Non-pigmented ciliary epithelial cell (primary cell): ENCODE measurements around the gene CELF2.
"Not testable (repeated sequence)": the region's sequence is repeated elsewhere in the genome, so short reads cannot be mapped to it uniquely, and the experiment has no call there.

ENCODE experiments used
- DNase-seq: peaks from one replicate; pipeline ENCODE4 v3.0.0-alpha.2; 2010; ENCODE audit warnings: low read depth

CELF2 gene

DNA sequence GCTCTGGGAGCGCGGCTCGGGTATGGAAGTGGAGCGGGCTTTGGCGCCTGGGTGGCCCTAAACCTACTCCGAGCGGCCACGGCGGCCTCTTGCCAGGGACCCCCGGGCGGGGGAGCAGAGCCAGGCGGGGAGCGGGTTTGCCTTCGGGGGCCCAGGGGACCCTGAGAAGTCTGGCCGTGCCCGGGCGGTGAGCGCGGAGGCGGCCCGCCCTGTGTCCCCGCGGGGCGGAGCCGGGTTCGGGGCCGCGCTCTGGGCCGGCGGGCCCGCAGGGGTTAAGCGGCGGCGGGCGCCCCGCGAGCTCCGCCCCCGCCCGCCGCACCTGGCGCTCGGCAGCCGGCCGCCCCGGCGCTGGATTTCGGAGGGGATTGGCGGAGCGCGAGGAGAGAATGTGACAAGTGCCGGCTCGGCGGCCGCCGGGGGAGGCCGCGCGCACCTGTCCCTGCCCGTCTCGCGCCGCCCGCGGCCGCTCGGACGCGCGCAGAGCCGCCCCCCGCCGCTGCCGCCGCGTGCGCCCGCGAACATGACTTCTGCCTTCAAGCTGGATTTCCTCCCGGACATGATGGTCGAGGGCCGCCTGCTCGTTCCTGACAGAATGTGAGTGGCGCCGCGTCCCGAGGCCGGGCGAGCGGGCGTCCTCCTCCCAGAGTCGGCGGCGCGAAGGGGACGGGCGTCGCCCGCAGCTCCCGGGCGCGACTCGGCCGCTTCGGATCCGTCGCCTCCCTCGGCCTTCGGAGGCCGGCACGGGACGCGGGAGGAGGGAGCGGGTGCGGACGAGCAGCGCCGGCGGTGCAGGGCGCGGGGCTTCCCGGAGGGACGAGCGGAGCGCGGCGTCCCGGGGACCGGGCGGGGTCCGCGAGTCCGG, at the start of gene CELF2:
CELF2 (plus strand) TSS at position 303 of the 862 bp plus-strand sequence; CDS start at position 521, 218 bp downstream.
- no peak for DNase-seq

DNA sequence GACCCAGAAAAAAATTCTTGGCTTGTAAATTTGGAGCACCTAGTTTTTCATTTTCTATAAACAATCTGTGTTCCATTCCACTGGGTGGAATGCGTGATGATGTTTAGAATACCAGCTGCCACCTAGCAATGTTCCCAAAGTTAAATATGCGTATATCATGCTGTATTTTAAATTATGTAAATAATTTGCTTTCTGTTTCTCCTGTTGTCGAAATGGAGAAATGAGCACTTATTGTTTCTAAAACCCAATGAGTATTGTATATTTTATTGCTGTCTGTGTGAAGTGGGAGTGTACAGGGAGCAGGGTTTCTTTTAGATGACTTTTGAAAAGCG, 49.4 kb upstream of the CELF2 start:
- DNase-seq = no peak

DNA sequence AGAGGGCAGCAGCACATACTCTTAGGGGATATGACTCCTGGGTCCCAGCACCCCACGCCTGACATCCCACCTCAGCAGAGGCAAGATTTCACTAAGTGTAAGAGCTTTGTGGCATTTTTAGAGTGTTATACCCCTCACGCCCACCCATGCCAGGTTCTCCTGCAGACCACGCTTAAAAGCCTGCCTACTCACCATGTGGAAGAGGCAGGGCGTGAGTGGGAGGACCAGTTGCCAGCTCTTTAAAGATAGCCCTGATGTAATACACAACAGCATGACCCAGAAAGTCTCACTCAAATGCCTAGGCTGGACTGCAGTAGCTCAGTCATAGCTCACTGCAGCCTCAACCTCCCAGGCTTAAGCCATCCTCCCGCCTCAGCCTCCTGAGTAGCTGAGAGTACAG, 44.4 kb upstream of the CELF2 start:
- DNase-seq = no peak

- DNase-seq = no peak
Measured at GRCh38 chr10:10975647-10976046, 42.0 kb upstream of the CELF2 start.

- no peak for DNase-seq
Measured at GRCh38 chr10:10976652-10977051, 41.0 kb upstream of the CELF2 start.

DNA sequence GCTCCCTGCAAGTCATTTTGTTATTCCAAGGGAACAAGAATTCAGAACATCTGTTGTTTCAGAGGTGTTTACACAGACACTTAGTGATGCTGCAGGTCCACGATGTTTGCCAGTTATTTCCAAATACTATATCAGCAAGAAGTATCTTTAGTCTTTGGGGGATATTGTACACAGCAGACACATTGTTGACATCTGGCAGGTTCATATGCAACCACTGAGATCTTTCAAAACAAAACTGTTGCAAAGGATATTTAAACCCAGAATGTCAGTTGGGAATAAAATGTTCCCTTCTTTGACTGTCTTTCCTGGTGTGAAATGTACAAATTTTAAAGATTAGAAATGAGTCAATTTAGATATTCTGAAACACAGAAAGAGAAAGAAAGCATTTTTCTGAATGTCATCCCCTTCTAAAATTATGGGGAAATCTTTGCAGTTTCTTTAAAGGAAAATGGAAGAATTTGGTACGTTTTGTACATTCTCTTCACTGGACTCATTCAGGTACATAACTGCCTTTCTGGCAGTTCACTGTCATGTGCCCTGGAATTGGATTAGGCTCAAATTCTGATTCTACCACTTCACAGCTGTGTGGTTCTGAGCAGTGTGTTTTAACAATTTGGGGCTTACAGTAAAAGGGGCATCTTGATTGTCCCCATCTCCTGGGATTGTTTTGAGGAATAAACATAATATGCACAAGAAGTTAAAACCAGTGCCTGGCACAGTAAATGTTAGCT, 40.3 kb upstream of the CELF2 start:
- no peak for DNase-seq

DNA sequence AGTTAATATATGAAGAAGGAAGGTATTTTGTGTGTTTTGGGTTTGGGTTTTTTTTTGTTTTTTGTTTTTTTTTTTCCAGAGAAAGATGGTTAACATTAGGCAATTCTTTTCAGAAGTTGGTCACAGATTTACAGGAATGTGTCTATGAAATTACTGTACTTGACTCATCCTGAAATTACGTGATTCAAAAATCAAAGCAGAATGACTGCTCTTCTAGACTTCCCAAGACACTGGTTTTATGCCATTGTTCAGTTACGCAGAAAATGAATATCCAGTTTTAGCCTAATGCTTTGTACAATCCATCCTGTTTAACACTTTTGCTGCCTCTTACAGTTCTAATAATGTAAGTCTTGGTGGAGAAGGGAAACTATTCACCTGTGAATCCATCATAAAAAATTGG, 39.7 kb upstream of the CELF2 start:
- no peak for DNase-seq

GRCh38 chr10:10985361-10985760, 32.3 kb upstream of the CELF2 start:
- no peak for DNase-seq

DNA sequence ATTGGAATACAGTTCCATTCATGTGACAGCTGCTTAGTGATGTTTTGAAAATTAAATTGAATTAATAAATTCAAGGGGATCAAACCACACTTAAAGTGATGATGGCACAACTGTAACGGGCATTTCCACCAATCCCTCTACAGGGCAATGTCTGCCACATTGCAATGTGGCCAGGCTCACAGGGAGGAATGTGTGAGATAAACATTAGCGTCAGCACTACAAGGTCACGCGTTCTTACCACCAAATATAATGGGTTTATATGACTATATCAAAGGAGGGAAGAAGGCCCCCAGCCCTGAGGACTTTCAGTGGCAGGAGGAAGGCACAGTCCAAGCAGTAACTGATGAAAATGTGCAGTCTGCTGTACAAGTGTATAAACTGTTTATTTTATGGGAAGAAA, 31.1 kb upstream of the CELF2 start:
- no peak for DNase-seq

DNA sequence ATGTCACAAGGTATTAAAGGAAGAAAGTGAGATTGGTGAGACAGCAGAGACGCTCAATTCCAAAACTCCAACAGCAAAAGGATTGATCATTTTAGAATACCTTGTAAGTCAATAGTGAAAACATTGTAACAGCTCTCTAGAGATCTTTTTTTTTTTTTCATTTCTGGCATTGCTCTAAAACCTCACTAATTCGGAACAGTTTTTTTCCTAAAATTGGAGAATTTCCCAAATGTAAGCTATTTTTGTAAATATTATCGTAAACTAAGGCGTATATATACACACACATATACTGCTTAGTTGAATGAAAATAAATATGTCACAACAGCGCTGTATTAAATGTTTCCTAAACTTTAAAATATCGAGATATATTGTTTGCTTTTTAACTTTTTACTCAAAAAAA, 30.6 kb upstream of the CELF2 start:
- no peak for DNase-seq

DNA sequence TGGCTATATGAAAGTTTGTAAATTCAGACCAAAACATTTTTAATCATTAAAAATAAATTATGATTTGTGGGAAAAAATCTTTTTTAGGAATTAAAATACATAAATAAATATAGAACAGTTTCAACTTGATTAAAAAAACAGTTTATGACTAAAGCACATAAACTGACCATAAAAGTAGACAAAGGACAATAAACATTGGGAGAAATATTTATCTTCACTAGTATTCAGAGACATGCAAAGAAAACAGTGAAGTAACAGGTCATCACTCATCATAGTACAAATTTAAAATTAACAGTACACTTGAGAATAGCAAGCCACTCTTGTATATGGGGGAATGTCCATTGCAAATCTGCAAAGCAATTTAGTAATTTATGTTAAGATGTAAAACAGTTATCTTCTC, 28.0 kb upstream of the CELF2 start:
- DNase-seq = no peak

GRCh38 chr10:10991144-10991543, 26.5 kb upstream of the CELF2 start:
- DNase-seq = no peak

DNA sequence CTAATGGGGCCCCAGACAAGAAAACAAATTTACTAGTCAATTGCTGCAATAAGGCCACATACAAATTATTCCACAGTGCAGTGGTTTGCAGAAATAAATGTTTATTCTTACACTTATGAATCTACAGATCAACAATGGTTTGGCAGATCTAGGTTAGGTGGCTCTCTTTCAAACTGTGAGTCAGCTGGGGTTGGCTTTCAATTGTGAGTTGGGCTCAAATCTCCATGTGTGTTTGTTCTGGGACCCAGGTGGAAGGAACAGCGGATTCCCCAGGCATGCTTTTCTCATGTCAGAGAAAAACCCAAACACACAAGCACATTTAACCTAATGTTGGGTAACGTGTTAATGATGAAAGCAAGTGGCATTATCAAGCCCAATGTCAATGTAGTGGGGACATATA, 25.6 kb upstream of the CELF2 start:
- DNase-seq = no peak

DNA sequence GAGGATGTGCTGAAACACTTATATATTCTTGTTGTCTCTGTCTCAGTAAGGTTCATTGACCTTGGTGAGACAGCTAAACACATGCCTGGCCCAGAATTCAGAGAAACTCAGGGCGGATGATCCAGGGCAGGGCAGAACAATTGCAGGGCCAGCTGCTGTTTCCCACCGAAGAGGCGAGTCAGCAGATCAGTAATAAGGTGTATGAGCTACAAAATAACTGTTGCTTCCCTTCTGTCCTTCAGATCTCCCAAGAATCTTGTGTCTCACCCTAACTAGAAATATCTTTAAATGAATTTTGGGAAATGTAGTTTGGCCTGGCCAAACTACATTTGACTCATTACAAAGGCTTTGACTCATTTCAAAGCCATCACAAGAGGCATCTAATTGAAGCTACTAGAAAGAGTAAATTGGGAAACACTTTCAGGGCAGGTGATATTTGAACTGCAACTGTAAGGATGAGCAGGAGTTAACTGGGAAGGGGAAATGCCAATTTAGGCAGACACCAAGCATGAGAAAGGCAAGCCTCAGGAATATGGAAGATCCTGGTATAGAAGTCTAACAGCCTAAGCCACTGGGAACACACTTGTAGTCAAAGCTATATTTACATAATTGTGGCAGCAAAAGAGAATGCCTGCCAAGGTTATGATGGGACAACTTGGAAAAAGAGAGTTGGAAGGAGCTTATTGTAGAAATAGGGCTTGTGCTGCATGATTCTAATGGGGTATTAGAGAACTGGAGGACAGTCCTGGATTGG, 24.5 kb upstream of the CELF2 start:
- no peak for DNase-seq

- DNase-seq = no peak
Measured at GRCh38 chr10:10993785-10994184, 23.9 kb upstream of the CELF2 start.

GRCh38 chr10:10994360-10994759, 23.3 kb upstream of the CELF2 start:
- DNase-seq = no peak

DNA sequence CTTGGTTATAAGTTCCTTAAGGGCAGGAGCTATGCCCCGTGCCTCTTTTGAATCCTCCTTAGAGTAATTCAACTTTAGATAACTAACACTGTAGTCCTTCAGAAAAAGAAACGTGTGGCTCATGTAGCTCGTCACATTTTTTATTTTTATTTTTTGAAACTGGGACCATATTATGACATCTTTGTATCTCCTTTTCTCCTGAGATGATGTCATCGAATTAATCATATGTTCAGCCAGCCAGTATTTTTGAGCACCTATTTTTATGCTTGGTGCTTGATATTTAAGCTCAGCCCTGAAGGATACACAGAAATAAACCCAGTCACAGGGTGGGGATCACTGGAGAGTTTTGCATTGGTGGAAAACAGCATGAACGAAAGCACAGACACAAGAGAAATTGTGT, 22.6 kb upstream of the CELF2 start:
- DNase-seq = no peak

- no peak for DNase-seq
Measured at GRCh38 chr10:10996966-10997620, 20.6 kb upstream of the CELF2 start.

GRCh38 chr10:10999501-10999900, 18.2 kb upstream of the CELF2 start:
- DNase-seq = not testable (repeated sequence)

DNA sequence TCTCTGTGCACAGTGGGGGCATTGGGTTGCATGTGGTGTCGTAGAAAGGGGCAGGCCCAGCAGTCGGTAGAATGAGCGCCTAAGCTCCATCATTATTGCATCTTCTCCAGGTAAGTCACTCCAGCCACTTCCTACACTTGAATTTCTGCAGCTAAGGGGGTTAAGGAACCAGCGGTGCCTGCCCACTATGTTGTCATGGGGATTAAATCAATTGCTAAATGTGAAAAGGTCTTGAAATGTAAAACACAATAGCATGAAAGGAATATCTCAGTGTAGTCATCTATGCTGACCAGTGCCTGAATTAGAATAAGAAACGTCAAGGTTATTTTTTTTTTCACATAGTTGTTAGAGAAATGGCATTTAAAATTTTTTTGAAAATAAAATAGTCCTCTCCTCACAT, 15.2 kb upstream of the CELF2 start:
- no peak for DNase-seq

- DNase-seq = no peak
Measured at GRCh38 chr10:11002916-11003315, 14.8 kb upstream of the CELF2 start.

DNA sequence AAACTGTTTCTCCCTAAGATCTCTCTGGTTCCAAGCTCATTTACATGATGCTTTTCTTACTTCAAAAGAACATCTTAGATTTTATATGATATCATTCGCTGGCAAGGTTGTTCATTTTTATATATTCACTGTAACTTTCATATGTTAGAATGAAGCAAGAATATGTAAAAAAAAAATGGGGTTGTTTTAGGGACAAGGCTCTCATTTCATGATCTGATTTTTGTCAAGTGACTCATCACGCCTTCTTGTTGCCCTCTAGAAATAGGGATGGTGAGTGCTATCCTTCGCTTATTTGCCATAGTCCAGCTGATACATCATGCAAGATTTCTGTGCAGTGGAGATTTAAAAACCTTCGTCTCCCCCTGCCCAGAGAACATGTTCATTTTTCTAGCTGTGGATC, 14.0 kb upstream of the CELF2 start:
- no peak for DNase-seq
